Activated CD8-positive, alpha-beta memory T cell treated with anti-CD3 and anti-CD28 coated beads for 1 hour (primary cell): ENCODE results near the gene ATP1B1.

Experiments used
- DNase-seq, 2 donors: peaks; one replicate each; pipeline ENCODE4 v3.0.0-alpha.2; 2020; ENCODE audit warnings: low read depth in 1 of 2; ENCODE audit errors: extremely low read depth in 1 of 2

ATP1B1 gene

GRCh38 chr1:169092399-169092798, 14.1 kb upstream of the ATP1B1 start:
- DNase-seq: no peak

- DNase-seq: no peak
Observed at GRCh38 chr1:169094897-169095569, 11.5 kb upstream of the ATP1B1 start.

GRCh38 chr1:169098380-169098779, 8.1 kb upstream of the ATP1B1 start:
- DNase-seq: no peak

- no peak for DNase-seq
Observed at GRCh38 chr1:169099561-169099960, 6.9 kb upstream of the ATP1B1 start.

- DNase-seq: no peak
Observed at GRCh38 chr1:169100208-169100607, 6.3 kb upstream of the ATP1B1 start.

GRCh38 chr1:169100651-169101088, 5.8 kb upstream of the ATP1B1 start:
- DNase-seq: no peak

GRCh38 chr1:169102567-169102966, 3.9 kb upstream of the ATP1B1 start:
- DNase-seq: no peak

GRCh38 chr1:169103002-169103401, 3.5 kb upstream of the ATP1B1 start:
- no peak for DNase-seq

GRCh38 chr1:169103480-169103893, 3.0 kb upstream of the ATP1B1 start:
- no peak for DNase-seq

GRCh38 chr1:169105087-169105433, 1.4 kb upstream of the ATP1B1 start:
- DNase-seq: no peak

GRCh38 chr1:169105434-169106094, 926 bp upstream of the ATP1B1 start:
- no peak for DNase-seq

GRCh38 chr1:169106921-169107602, 572 bp downstream of the ATP1B1 start:
- no peak for DNase-seq

- DNase-seq: no peak
Observed at GRCh38 chr1:169107603-169108208, 1.2 kb downstream of the ATP1B1 start.

- no peak for DNase-seq
Observed at GRCh38 chr1:169108223-169108622, 1.7 kb downstream of the ATP1B1 start.

GRCh38 chr1:169108863-169109560, 2.5 kb downstream of the ATP1B1 start:
- DNase-seq: no peak

- DNase-seq: no peak
Observed at GRCh38 chr1:169109561-169110134, 3.2 kb downstream of the ATP1B1 start.

GRCh38 chr1:169110236-169110635, 3.7 kb downstream of the ATP1B1 start:
- DNase-seq: no peak

GRCh38 chr1:169110689-169111447, 4.4 kb downstream of the ATP1B1 start:
- no peak for DNase-seq

- DNase-seq: no peak
Observed at GRCh38 chr1:169111472-169111871, 5.0 kb downstream of the ATP1B1 start.

GRCh38 chr1:169112241-169112640, 5.8 kb downstream of the ATP1B1 start:
- no peak for DNase-seq
